Stimulated activated CD4-positive, alpha-beta T cell treated with anti-CD3 and anti-CD28 coated beads, Interleukin-12 subunit alpha, Interleukin-12 subunit beta, amount 100 ng/mL, for 4 hours (primary cell): ENCODE measurements around the gene ASB2.

Experiments used
- DNase-seq: peaks from one replicate; pipeline ENCODE4 v3.0.0-alpha.2; 2020

Gene ASB2

GRCh38 chr14:93945070-93945399, 31.3 kb downstream of the ASB2 start:
- DNase-seq: no peak

DNA sequence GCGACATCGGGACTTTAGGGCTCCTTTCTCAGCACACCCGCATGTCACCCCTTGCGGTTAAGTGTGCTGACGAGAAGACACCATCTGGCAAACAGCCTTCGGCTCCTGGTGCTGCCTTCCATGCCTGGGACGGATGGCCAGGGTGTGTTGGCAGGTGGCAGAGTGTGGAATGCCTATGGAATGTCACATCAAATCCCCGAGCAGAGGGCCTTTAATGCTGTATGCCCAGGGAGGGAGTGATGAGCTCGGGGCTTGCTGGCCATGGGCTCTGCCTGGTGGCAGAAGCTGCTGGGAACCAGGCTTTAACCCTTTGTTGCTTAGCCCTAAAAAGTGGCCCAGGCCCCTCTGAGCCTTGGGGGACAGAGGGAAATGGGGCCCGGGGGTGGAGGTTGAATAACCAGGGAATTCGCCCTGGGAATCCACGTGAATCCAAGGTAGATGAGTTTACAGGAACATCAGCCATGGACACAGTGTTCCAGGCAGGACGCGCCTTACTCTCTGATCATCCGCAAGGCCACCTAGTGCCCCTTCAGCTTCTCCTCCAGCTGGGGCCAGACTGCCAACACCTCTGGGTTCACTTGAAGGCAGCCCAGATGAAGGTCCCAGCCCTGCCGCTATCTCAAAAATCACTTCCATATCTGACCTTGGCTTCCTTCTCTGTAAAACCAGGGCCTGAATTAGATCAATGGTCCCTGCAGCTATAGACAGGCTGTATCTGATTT, 31.9 kb downstream of the ASB2 start:
- DNase-seq: no peak

GRCh38 chr14:93943930-93944329, 32.4 kb downstream of the ASB2 start:
- no peak for DNase-seq

- no peak for DNase-seq
These were observed 33.3 kb downstream of the ASB2 start for GRCh38 chr14:93943052-93943451.

DNA sequence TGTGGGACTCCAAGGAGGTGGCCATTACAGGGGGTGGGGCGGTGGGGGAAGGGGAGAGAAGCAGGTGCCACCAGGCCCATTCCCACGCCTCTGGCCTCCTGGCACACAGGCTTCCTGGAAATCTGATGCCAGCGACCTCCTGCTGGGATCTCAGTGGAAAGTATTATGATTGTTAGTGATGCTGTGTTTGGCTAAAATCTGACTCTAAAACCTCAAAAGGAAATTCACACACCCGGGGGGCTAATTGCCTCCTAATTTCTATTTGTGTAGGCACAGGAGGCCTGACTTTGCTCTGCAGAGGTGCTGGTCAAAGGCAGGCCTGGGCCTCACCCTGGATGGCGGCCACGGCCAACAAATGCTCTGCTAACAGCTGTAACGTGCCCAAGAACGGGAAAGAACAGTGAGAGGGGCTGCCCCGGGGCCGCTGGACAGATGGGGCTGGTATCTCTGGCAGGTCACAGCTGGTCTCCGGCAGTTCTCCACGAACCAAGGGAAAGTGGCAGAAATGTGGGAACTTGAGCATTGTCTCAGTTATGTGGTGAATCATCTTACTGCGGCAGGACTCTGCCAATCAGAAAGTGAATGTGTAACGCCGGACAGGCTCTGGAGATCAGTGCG, 35.0 kb downstream of the ASB2 start:
- DNase-seq: no peak

DNA sequence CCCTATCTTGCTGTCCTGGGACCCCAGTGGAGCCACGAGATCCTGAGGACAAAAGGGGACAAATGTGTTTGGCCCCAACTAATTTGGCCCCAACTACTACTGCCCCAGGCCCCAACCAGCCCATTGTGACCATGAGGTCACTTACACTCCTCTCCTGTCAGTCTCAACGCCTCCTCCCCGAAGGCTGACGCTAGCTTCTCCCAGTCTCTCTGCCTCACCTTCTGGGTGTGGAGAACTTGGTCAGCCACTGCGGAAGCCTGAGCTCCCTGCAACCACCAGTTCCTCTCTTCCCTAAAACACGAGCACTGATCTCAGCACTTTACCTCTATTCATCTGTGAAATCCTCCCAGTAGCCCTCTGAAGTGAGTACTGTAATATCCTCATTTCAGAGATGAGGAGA, 35.9 kb downstream of the ASB2 start:
- DNase-seq: no peak

- DNase-seq: peak; percentile 96
These were observed 36.8 kb downstream of the ASB2 start for GRCh38 chr14:93939304-93940229.

DNA sequence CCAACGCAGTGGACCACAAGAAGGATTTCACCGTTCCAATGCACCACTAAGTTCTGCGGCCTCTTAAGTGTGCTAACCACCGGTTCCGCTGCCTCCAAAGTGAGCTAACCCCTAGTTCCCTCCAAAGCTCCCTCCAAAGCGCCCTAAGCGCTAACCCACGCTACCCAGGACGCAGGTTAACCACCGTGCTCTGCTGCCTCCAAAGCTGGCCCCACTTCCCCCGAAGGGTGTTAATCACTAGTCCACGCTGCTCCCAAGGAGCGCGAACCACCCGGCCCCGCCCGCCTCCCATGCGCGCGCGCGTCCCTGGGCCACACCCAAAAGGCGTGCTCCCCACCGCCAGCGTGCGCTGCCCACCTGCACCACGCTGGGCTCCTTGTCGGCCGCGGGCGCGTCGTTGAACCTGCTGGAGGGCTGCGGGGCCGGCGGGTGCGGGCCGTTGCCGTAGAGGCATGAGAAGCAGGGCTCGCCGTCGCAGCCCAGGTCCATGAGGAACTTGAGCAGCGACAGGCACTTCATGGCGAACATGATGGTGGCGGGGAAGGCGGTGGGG, 37.5 kb downstream of the ASB2 start:
- no peak for DNase-seq

GRCh38 chr14:93937519-93937918, 38.9 kb downstream of the ASB2 start:
- no peak for DNase-seq

DNA sequence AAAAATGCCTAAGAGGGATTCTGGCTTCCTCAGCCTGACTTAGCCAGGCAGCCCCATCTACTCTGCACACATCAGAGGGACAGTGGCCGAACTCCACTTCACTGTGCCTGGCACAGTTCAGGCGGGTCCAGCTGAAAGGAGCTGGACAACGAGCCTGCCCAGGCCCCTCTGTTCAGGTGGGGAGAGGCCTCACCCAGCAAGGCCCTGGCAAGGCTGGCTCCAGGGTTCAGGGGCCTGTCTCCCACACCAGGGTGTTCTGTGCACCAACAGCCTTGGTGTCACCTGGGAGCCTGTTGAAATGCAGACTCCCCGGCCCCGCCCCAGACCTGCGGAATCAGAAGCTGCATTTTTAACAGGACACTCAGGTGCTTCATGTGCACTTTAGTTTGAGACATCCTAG, 39.4 kb downstream of the ASB2 start:
- DNase-seq: no peak

DNA sequence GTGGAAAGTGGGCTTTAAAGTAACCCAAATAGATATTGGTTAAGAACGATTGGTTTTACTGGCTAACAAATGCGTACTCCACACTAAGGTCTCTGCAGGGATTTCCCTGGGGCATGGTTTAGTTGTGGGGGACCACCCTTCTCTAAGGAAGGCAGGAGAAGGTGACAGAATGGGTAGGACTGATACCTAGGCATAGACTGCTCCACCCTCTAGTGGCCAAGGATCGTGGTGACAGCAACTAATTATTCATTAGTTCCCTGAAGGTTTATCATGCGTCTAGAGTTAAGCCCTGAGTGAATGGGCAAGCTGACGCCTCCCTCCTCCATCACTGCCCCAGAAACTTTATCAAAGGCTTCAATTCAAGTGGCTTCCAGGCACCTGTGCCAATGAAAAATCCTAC, 40.1 kb downstream of the ASB2 start:
- no peak for DNase-seq

- DNase-seq: no peak
These were observed 41.2 kb downstream of the ASB2 start for GRCh38 chr14:93935213-93935612.

GRCh38 chr14:93932642-93933041, 43.7 kb downstream of the ASB2 start:
- no peak for DNase-seq

GRCh38 chr14:93930989-93931307, 45.4 kb downstream of the ASB2 start:
- DNase-seq: no peak

DNA sequence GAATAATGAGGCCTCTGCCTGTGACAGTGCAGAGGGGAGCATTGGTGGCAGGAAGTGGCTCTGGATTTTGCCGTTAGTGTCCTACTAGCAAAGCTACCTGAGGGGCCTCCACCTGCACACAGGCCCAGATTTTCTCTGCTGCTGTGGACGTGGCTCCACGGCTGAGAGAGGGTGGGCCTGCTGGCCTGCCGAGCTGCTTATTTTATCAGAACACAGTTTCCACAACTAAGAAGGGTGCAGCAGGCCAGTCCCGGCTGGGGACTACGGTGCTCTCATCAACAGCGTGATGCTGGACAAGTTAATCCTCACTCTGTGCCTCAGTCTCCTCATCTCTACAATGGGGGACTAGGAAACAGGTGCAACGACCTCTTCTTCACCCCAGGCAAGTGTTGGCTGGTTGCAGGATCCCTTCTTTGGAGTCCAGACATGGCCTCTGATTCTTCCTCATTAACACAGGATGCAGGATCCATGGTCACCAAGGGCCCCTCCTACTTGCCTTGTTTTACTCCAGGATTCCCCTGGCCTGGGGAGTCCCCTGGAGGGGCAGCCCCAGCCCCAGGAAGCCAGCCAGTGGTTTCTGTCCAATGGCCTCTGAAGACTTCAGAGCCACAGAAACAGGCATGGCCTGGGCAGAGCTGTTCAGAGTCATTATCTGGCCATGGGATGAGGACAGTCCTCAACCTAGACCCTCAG, 45.9 kb downstream of the ASB2 start:
- DNase-seq: no peak

DNA sequence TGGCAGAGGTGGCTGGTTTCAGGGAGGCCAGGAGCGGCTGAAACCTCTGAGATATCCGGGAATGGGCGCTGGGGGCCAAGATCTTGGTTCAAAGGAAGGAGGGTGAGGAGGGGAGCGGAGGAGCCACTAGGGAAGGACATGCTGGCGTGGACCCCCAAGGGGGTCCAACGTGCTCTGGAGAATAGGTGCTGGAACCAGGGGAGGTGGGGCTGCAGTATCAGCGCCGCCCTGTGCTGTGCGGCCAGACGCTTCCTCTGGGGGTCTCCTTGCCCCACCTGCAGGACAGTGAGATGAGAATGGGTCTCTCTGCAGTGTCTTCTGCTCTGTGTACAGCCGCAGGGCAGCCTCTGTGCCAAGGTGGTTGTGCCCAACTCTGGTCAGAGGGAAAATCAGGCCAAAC, 46.7 kb downstream of the ASB2 start:
- DNase-seq: no peak

DNA sequence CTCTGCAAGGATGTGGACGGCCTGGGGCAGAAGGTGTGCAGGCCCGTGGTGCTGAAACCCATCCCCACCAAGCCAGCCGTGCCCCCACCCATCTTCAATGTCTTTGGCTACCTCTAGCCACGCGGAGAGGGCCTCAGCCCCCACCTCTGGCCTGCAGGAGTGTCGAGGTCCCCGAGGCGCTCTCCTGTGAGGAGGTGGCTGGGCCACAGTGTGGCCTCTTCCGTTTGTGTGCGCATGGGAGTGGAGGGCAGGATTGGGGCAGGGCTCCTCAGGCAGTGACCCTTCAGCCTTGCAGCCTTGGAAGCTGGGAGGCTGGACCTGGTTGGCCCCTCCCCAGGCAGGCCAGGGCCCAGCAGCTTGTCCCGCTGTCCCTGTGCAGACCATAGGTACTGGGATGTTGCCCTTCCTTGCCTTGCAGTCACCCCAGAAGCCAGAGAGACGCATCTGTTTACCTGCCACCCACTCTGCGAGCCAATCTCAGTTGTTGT, 47.3 kb downstream of the ASB2 start:
- DNase-seq: no peak

DNA sequence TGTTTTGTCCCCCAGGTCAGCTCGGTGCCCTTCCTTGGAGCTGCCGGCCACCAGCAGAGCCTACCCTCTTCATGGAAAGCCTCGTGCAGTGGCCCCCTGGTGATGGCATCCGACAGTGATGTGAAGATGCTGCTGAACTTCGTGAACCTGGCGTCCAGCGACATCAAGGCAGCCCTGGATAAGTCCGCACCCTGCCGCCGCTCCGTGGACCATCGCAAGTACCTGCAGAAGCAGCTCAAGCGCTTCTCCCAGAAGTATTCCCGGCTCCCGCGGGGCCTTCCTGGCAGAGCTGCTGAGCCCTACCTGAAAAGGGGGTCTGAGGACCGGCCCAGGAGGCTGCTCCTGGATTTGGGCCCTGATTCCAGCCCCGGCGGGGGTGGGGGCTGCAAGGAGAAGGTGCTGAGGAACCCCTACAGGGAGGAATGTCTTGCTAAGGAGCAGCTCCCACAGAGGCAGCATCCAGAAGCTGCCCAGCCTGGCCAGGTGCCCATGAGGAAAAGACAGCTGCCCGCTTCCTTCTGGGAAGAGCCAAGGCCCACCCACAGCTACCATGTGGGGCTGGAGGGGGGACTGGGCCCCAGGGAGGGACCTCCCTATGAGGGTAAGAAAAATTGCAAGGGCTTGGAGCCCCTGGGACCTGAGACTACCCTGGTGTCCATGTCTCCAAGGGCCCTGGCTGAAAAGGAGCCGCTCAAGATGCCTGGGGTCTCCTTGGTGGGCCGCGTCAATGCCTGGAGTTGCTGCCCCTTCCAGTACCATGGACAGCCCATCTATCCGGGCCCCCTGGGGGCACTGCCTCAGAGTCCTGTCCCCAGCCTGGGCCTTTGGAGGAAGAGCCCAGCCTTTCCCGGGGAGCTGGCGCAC, 48.0 kb downstream of the ASB2 start:
- no peak for DNase-seq

DNA sequence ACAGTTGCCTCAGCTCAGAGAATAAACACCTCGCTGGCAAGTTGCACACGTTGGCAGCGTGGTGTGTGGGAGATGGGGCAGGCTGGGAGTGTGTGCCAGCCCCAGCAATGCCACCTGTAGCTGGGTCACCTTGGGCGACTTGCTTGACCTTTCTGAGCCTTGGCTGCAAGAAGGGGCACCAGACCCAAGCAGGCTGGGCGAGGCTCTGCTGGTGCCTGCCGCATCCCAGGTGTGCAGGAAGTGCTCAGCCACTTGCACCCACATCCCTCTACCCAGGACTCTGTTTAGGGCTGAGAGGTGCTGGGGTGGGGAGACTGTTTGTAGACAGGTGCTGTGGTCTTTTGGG, 48.6 kb downstream of the ASB2 start:
- no peak for DNase-seq

DNA sequence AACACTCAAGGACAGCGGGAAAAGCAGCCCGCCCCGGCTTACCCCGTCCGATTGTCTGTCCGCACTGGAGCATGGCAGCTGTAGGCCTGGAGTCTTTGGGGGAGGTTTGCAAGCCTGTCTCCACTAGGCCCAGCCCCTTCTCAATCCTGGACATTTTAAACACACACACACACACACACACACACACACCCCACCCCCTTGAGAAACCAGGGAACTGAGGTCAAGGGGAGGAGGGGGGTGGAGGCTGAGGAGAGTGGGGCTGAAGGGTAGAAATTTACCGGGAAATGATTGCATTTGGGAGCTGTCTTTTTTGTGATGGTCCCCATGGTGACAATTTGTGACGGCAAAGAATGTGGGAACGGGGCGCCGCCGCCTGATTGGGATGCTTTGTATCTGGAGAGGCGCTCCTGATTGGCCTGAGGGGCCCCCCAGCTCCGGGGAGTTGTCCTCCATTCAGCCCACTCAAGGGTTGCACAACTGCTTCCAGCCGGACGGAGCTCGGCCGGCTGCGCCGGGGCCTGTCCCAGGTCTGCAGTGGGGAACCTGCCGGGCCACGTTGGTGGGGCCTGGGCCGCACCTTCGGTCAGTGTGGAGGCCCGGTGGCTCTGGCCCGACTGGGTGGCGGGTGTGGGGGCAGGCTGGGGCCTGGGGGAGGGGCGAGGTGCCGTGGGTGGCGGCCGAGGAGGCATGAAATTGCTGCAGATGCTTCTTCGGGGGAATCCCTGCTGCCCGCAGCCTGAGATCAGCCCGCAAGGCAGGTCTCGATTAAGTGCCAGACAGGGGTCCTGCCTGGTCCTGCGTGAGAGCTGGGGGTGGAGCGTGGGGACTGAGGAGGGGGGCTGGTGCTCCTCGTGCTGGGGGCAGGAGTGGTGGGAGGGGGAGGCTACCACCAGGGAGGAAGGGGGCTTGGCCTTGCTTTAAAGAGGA, 49.2 kb downstream of the ASB2 start, which contains the start of gene FAM181A:
Gene FAM181A, plus strand, starts transcription at position 472 of the 927 bp plus-strand sequence. CDS start 942 bp downstream, outside the sequence.
- no peak for DNase-seq
